Sigmoid colon (tissue), 4 donors: ENCODE results near the gene NEBL.

Experiments
- EP300 ChIP-seq, 4 donors: sonication (generic); formaldehyde crosslinking; IDR thresholded peaks; one replicate each; pipeline ENCODE4 v1.6.1; 2017; ENCODE audit warnings: antibody characterized with exemption in 4 of 4
- POLR2A ChIP-seq, 2 donors: fragments of 450-650 bp; IDR thresholded peaks; one replicate each; pipeline ENCODE4 v1.6.1; 2016; ENCODE audit warnings: antibody characterized with exemption in 2 of 2, mild to moderate bottlenecking in 2 of 2, moderate library complexity in 2 of 2
- POLR2AphosphoS5 ChIP-seq, 4 donors: sonication (generic); formaldehyde crosslinking; IDR thresholded peaks; one replicate each; pipeline ENCODE4 v1.6.1; 2017; ENCODE audit warnings: antibody characterized with exemption in 4 of 4
- TF ChIP-seq, protein P1 (sequence below), 4 experiments: fragments of 450-650 bp in 3 of 4; fragments of 200-600 bp in 1 of 4; IDR thresholded peaks; one replicate each; pipeline ENCODE4 v1.5.1; 2016 to 2019; ENCODE audit warnings: antibody characterized with exemption in 4 of 4, mild to moderate bottlenecking in 3 of 4, moderate library complexity in 2 of 4

DNA sequence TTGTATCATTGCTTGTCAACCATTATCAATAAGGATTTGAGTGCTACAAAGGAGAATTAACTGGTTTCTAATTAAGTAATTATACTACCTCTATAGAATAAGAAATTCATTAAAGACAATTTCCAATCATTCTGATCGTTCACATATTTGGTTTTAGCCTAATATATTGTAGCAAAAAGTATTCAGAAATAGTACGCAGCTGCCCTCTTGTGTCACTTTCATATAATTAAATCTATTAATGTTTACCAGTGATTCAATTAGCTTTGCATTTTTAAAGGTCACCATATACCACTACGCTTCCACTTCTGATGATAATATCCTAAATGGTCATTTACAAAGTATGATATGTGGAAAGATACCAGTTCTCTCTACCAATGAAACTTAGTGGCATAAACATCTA is 128.3 kb downstream of the NEBL start:
- TF ChIP-seq, protein P1, sequence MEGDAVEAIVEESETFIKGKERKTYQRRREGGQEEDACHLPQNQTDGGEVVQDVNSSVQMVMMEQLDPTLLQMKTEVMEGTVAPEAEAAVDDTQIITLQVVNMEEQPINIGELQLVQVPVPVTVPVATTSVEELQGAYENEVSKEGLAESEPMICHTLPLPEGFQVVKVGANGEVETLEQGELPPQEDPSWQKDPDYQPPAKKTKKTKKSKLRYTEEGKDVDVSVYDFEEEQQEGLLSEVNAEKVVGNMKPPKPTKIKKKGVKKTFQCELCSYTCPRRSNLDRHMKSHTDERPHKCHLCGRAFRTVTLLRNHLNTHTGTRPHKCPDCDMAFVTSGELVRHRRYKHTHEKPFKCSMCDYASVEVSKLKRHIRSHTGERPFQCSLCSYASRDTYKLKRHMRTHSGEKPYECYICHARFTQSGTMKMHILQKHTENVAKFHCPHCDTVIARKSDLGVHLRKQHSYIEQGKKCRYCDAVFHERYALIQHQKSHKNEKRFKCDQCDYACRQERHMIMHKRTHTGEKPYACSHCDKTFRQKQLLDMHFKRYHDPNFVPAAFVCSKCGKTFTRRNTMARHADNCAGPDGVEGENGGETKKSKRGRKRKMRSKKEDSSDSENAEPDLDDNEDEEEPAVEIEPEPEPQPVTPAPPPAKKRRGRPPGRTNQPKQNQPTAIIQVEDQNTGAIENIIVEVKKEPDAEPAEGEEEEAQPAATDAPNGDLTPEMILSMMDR (IDR thresholded peaks at IDR 0.05): peak in 3 of 4 experiments; percentile 10 to 44 (median 16)
- TF ChIP-seq POLR2A (IDR thresholded peaks at IDR 0.05): no peak
- no peak for TF ChIP-seq EP300 (IDR thresholded peaks at IDR 0.05)
- TF ChIP-seq POLR2AphosphoS5 (IDR thresholded peaks at IDR 0.05): no peak
